Heart left ventricle (tissue), 16 donors: ENCODE data around the gene GABRR1. TPM values are rescaled to one million over a fixed set of nuclear protein-coding genes. Genes with fewer than 3 reads are reported as not detected.
"Not testable (repeated sequence)": the region's sequence is repeated elsewhere in the genome, so short reads cannot be mapped to it uniquely, and the experiment has no call there.

Source experiments
- ATAC-seq, 4 donors: fragments of 200-7000 bp; cut with Tn5 transposase; one replicate each; pipeline ENCODE4 v1.9.1; 2020 to 2022; ENCODE audit warnings: moderate library complexity in 4 of 4, mild to moderate bottlenecking in 3 of 4, moderate number of reproducible peaks in 1 of 4
- DNase-seq, 5 donors: peaks; one replicate each; pipeline ENCODE4 v3.0.0-alpha.2; 2020
- H3K27ac ChIP-seq, 12 donors: fragments of 200-600 bp; sonication (generic) in 4 of 12; one replicate each; pipeline versions ENCODE4 v1.5.0 to v1.8.0; 2016 to 2022; ENCODE audit warnings: mild to moderate bottlenecking in 2 of 12
- H3K27me3 ChIP-seq, 9 donors: fragments of 200-600 bp; sonication (generic) in 2 of 9; one replicate each; pipeline versions ENCODE4 v1.5.1 to v1.8.0; 2016 to 2022; ENCODE audit warnings: mild to moderate bottlenecking in 3 of 9
- H3K36me3 ChIP-seq, 9 donors: fragments of 200-600 bp; sonication (generic) in 2 of 9; one replicate each; pipeline versions ENCODE4 v1.5.0 to v1.8.0; 2018 to 2022; ENCODE audit warnings: mild to moderate bottlenecking in 2 of 9
- H3K4me1 ChIP-seq, 12 donors: fragments of 200-600 bp; sonication (generic) in 4 of 12; one replicate each; pipeline versions ENCODE4 v1.5.0 to v1.8.0; 2016 to 2022; ENCODE audit warnings: mild to moderate bottlenecking in 3 of 12
- H3K4me3 ChIP-seq, 12 donors: fragments of 200-600 bp; sonication (generic) in 4 of 12; one replicate each; pipeline versions ENCODE4 v1.5.0 to v1.8.0; 2017 to 2022; ENCODE audit warnings: mild to moderate bottlenecking in 9 of 12, moderate library complexity in 4 of 12
- H3K9me3 ChIP-seq, 12 donors: fragments of 200-600 bp; sonication (generic) in 4 of 12; one replicate each; pipeline versions ENCODE4 v1.5.0 to v1.8.0; 2016 to 2022; ENCODE audit warnings: mild to moderate bottlenecking in 1 of 12
- POLR2A ChIP-seq, 2 donors: fragments of 450-650 bp; IDR thresholded peaks; one replicate each; pipeline ENCODE4 v1.6.1; 2017; ENCODE audit warnings: antibody characterized with exemption in 2 of 2, mild to moderate bottlenecking in 2 of 2, moderate library complexity in 2 of 2
- WGBS, 4 donors: extraction: QIAGEN DNeasy Blood & Tissue Kit in 2 of 4; methylation state at CpG; one replicate each; pipeline versions ENCODE4 v1.1.5 to v1.1.7; 2013 to 2018; 5-methylcytosine and 5-hydroxymethylcytosine counted together
- intact Hi-C, 10 donors: fragments of 100-400 bp; cut with DNase I; formaldehyde crosslinking; loops; one replicate each; pipeline versions ENCODE4 v1.11.1 to v1.14.2; 2022
- polyA plus RNA-seq, 2 donors: library from polyadenylated mRNA; stranded (reverse); fragments of 200-250 nt; gene quantifications; one replicate each; pipeline ENCODE4 v1.2.3, GENCODE V29; 2013
- total RNA-seq, 9 donors: library from RNA; depleted of rRNA in 2 of 9; stranded (reverse); fragments of >200 nt in 2 of 9; fragmentation: NEBNext Ultra II Directional in 3 of 9; extraction: Animal tissue kit (Norgen Biotek cat#: 25700) in 3 of 9; gene quantifications; one replicate each; pipeline versions ENCODE4 v1.1.0 to v1.2.4, GENCODE V29; 2016 to 2023
- TF ChIP-seq, protein P1 (sequence below), 12 donors: fragments of 200-600 bp; sonication (generic) in 4 of 12; IDR thresholded peaks; one replicate each; pipeline versions ENCODE4 v1.5.0 to v1.8.0; 2018 to 2022; ENCODE audit warnings: antibody characterized with exemption in 12 of 12, mild to moderate bottlenecking in 5 of 12
- donor health status: ischemic (EF 13 %, LVEDD 7.1; RV severe dilation, severe dysfunction).
- donor health status: healthy with polysubstance abuse.
- donor health status: DM: no; HTN: yes; CAD: no.
- donor health status: DM: no; HTN: no; CAD: no.
- donor health status: ischemic (EF 25% LVEDD 6.9; RV normal size, moderate dysfunction).
- donor health status: ischemic (EF 25% LVEDD 5.7; RV mildly dilated, moderate dysfunction).
- donor health status: healthy.
- donor health status: DM: yes; HTN: yes; CAD: no.
- donor health status: ischemic (EF 35%, LVEDD 5.7; RV mildly dilated, moderate dysfunction).
- donor health status: nonischemic (EF 11% LVEDD 7.7; RV severe dilation, severe dysfunction).
- donor health status: DM: yes; HTN: yes; CAD: no.
- donor health status: PGD.
- donor health status: ischemic (EF 29% LVEDD 5.4; RV normal size, mild dysfunction).
- donor health status: nonischemic (EF 23%, LVEDD 6.1; RV moderate dilation, normal function).

The GABRR1 gene
- total and polyA plus RNA-seq, 11 donors, result not detected

DNA sequence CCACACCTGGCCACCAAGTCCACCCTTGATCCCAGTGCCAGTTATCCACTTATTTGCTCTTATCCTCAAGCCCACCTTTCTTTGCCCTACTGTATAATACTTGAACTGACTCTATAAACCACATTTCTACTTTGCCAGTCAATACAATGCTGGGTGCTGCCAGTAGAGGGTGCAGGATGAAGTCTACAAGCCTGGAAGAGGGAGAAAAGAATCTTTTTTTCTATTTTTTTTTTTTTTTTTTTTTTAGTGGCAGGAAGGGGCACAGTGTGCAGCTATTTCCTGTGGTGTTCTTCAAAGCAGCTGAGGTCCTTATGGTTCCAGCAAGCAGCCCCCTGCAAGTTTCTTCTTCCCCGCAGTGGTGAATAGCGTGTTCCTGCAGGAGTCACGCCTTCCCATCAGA is 22.2 kb upstream of the GABRR1 start:
- no peak overlapping the region for H3K4me3 ChIP-seq
- ATAC-seq, result no peak
- no peak overlapping the region for H3K27ac ChIP-seq
- no peaks in the 10 kb centered on the region for H3K36me3 ChIP-seq
- H3K9me3 ChIP-seq, result peaks cover 0 to 18% (median 0%) of the 10 kb centered on the region in 12 donors
- 84 to 90% (median 88%) methylated on average over 3 of the region's 3 CpGs for WGBS, 4 donors
- intact Hi-C loops, result loop anchor here in 1 of 10 donors (2.0 kb wide), 1 partner anchor 115 kb away; no protein-coding TSS in a partner anchor
- H3K27me3 ChIP-seq, result no peaks in the 10 kb centered on the region
- peaks cover 0 to 3% (median 0%) of the 10 kb centered on the region in 12 donors for H3K4me1 ChIP-seq
- TF ChIP-seq, protein P1, sequence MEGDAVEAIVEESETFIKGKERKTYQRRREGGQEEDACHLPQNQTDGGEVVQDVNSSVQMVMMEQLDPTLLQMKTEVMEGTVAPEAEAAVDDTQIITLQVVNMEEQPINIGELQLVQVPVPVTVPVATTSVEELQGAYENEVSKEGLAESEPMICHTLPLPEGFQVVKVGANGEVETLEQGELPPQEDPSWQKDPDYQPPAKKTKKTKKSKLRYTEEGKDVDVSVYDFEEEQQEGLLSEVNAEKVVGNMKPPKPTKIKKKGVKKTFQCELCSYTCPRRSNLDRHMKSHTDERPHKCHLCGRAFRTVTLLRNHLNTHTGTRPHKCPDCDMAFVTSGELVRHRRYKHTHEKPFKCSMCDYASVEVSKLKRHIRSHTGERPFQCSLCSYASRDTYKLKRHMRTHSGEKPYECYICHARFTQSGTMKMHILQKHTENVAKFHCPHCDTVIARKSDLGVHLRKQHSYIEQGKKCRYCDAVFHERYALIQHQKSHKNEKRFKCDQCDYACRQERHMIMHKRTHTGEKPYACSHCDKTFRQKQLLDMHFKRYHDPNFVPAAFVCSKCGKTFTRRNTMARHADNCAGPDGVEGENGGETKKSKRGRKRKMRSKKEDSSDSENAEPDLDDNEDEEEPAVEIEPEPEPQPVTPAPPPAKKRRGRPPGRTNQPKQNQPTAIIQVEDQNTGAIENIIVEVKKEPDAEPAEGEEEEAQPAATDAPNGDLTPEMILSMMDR (IDR thresholded peaks at IDR 0.05), result peak in 5 of 12 donors; percentile 11 to 32 (median 19)
- TF ChIP-seq POLR2A (IDR thresholded peaks at IDR 0.05), result no peak
- no peak for DNase-seq

DNA sequence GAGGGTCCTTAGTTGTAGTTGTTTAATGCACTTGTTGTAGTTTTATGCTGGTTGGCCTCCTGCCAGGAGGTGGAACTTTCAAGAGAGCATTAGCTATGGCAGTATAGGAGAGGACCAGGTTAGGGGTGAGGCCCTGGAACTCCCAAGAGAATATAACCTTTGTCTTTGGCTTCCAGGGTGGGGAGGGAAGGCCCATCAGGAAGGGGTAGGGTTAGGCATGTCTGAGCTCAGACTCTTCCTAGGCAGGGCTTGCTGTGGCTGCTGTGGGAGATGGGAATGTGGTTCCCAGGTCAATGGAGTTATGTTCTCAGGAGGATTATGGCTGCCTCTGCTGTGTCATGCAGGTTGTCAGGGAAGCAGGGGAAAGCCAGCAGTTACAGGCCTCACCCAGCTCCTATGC is 20.0 kb upstream of the GABRR1 start:
- Histone ChIP-seq H3K4me1 (no peaks in the 10 kb centered on the region), H3K36me3 (no peaks in the 10 kb centered on the region), H3K27ac (no peak overlapping the region), H3K4me3 (no peak overlapping the region), H3K9me3 (peaks cover 0 to 18% (median 0%) of the 10 kb centered on the region in 12 donors), H3K27me3 (no peaks in the 10 kb centered on the region)
- ATAC-seq (no peak), DNase-seq (no peak)
- TF ChIP-seq, protein P1 (IDR thresholded peaks at IDR 0.05), result no peak
- no peak for TF ChIP-seq POLR2A (IDR thresholded peaks at IDR 0.05)
- intact Hi-C loops, result no loop called here

DNA sequence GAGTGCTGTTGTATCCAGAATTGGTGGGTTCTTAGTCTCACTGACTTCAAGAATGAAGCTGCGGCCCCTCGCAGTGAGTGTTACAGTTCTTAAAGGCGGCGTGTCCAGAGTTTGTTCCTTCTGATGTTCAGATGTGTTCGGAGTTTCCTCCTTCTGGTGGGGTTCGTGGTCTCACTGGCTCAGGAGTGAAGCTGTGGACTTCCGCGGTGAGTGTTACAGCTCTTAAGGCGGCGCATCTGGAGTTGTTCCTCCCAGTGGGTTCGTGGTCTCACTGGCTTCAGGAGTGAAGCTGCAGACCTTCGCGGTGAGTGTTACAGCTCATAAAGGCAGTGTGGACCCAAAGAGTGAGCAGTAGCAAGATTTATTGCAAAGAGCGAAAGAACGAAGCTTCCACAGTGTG is 16.4 kb upstream of the GABRR1 start:
- WGBS, 4 donors, result 80 to 97% (median 89%) methylated on average over 14 to 15 of the region's 15 CpGs
- not testable (repeated sequence) for ATAC-seq

DNA sequence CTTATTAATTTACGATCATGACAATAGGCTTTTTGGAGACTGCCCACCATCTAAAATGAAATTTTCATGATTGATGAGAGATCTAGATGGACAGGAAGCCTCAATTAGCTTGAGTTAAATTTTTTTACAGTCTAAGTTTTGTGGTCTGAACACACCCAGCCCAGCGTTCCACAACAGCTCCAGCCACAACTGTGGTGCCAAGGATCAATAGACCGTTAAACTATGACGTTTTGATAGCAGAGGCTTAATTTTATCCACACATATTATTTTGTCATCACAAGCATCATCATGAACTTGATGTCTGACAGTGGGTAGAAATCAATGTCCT is 5.5 kb upstream of the GABRR1 start:
- no peak overlapping the region for H3K27ac ChIP-seq
- H3K4me1 ChIP-seq, result peaks cover 0 to 11% (median 0%) of the 10 kb centered on the region in 12 donors
- H3K27me3 ChIP-seq, result no peaks in the 10 kb centered on the region
- TF ChIP-seq, protein P1 (IDR thresholded peaks at IDR 0.05), result no peak
- TF ChIP-seq POLR2A (IDR thresholded peaks at IDR 0.05), result no peak
- no peak overlapping the region for H3K4me3 ChIP-seq
- intact Hi-C loops, result no loop called here
- WGBS, 4 donors, result 78 to 89% (median 88%) methylated on average over 4 of the region's 4 CpGs
- no peak for DNase-seq
- H3K9me3 ChIP-seq, result no peaks in the 10 kb centered on the region
- ATAC-seq, result no peak
- H3K36me3 ChIP-seq, result no peaks in the 10 kb centered on the region

More for the DNA sequence above, 16.4 kb upstream of the GABRR1 start:
- H3K4me1 ChIP-seq, H3K27ac ChIP-seq, H3K27me3 ChIP-seq, intact Hi-C loops, H3K36me3 ChIP-seq, DNase-seq: not testable (repeated sequence)
- Histone ChIP-seq H3K4me3 (peak overlapping the region in 1 of 12 donors; percentile 21), H3K9me3 (peaks cover 0 to 27% (median 0%) of the 10 kb centered on the region in 12 donors)

DNA sequence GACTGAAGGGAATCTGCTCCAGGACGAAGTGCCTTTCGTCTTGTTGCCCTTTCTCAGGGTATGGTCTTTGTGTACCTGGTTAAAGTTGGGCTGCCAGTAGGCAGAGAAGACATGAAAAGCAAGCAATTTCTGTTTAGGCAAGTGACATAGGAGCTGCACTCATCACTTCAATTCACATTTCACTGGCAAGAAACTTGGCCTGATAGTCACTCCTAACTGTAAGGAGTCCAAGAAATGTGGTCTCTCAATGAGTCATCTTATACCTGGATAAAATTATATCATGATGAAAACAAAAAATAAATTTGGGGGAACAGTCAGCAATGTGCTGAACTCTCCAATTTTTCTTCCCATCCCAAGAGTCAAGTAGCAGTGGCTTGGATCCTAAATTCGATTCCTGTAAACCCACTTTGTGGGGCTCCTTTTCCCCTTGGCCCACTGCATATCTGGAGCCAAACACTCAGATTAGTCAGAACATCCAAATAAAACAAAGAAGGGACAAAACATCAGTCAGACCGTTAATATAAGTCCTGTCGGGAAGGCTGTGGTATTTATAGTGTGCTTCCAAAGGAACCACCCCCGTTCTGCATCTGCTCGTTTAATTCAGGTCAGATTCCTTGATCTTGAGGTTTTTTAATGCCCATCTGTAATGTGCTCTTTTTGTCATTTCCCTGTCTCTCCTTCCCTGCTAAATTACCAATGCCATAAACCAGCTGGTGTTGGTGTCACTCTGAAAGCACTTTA is 5.0 kb upstream of the GABRR1 start:
- WGBS, 4 donors, result 43 to 65% (median 54%) methylated on average over 7 of the region's 7 CpGs
- TF ChIP-seq POLR2A (IDR thresholded peaks at IDR 0.05), result no peak
- TF ChIP-seq, protein P1 (IDR thresholded peaks at IDR 0.05), result no peak
- intact Hi-C loops, result no loop called here
- ATAC-seq (no peak), DNase-seq (no peak)
- H3K27ac ChIP-seq, result no peak overlapping the region
- no peak overlapping the region for H3K4me3 ChIP-seq
- no peaks in the 10 kb centered on the region for H3K27me3 ChIP-seq
- H3K36me3 ChIP-seq, result no peaks in the 10 kb centered on the region
- H3K9me3 ChIP-seq, result no peaks in the 10 kb centered on the region
- peaks cover 0 to 11% (median 3%) of the 10 kb centered on the region in 12 donors for H3K4me1 ChIP-seq
